Measurements from ENCODE around the gene LPXN. TPM values are rescaled to one million over a fixed set of nuclear protein-coding genes. Genes with fewer than 3 reads are reported as not detected.

The LPXN gene
- total and polyA plus RNA-seq, 2 donors (not counting 3 experiments of a cell fraction or from before 2014, with no cell fraction given) = 6.2 TPM

- no peak for DNase-seq (ENCODE audit: low read depth, low spot score)
- Histone ChIP-seq H3K79me2 (ENCODE audit: control insufficient read depth, insufficient read depth, low read length) (no peaks in the 10 kb centered on the region), H3K4me2 (ENCODE audit: insufficient read depth, low read length) (no peak overlapping the region), H3K9ac (replicated peaks; ENCODE audit: extremely low read depth, insufficient read depth, low read length) (no peak overlapping the region), H2AFZ (ENCODE audit: low read depth, low read length) (no peak overlapping the region), H3K4me3 (replicated peaks in 1 of 3; ENCODE audit: insufficient read depth in 1 of 3, low read depth in 1 of 3, low read length in 3 of 3) (no peak overlapping the region), H3K9me1 (replicated peaks; ENCODE audit: control insufficient read depth, extremely low read depth, insufficient read depth, low read length) (no peaks in the 10 kb centered on the region), H3K36me3 (ENCODE audit: control insufficient read depth in 2 of 2, extremely low read depth in 1 of 2, insufficient read depth in 2 of 2, low read length in 2 of 2) (no peaks in the 10 kb centered on the region), H4K20me1 (replicated peaks; ENCODE audit: control insufficient read depth, extremely low read depth, insufficient read depth, low read length) (no peaks in the 10 kb centered on the region), H3K27me3 (ENCODE audit: control insufficient read depth in 2 of 2, insufficient read depth in 2 of 2, low read length in 2 of 2) (peaks cover 1 to 2% of the 10 kb centered on the region in 2 experiments), H3K4me1 (ENCODE audit: control insufficient read depth, extremely low read depth, insufficient read depth, low read length) (no peaks in the 10 kb centered on the region), H3K9me3 (replicated peaks; ENCODE audit: control insufficient read depth, insufficient read depth, low read length) (no peaks in the 10 kb centered on the region), H3K27ac (ENCODE audit: insufficient read depth, low read depth, low read length) (no peak overlapping the region)
- TF ChIP-seq FOS (IDR thresholded peaks at IDR 0.05; ENCODE audit: borderline replicate concordance, insufficient read depth, low read length) (no peak), POLR2AphosphoS5 (IDR thresholded peaks at IDR 0.05; ENCODE audit: insufficient read depth, low read depth, low read length) (no peak), CTCF (IDR thresholded peaks at IDR 0.05; ENCODE audit: extremely low read depth in 1 of 2, insufficient read depth in 1 of 2, low read depth in 1 of 2, low read length in 2 of 2) (no peak), EZH2 (IDR thresholded peaks at IDR 0.05; ENCODE audit: borderline replicate concordance, low read depth, low read length, severe bottlenecking) (no peak), JUN (IDR thresholded peaks at IDR 0.05; ENCODE audit: borderline replicate concordance, insufficient read depth, insufficient read length, low read depth) (no peak), POLR2A (IDR thresholded peaks at IDR 0.05; ENCODE audit: low read depth, low read length) (no peak), GATA2 (IDR thresholded peaks at IDR 0.05; ENCODE audit: insufficient read depth, insufficient read length, low read depth, low read length) (no peak), MAX (IDR thresholded peaks at IDR 0.05; ENCODE audit: insufficient read depth, insufficient read length) (no peak), MYC (IDR thresholded peaks at IDR 0.05; ENCODE audit: low read depth, low read length) (no peak)
- FAIRE-seq = no peak
- intact Hi-C loops (cut with micrococcal nuclease) = no loop called here
- dilution Hi-C loops (cut with MboI; ENCODE audit: extremely low pct_ligation_motif_present, low sequenced_read_pairs) = no loop called here
- ChIA-PET CTCF (no interaction called here), POLR2A (no interaction called here)
- BruUV-seq (replicated peaks) = no TSS peak
These were observed 77.7 kb downstream of the LPXN start for GRCh38 chr11:58497951-58498350.

Data from endothelial cell of umbilical vein (primary cell).